OCI-LY3 (cell line): ENCODE measurements around the gene ASIC2.

Source experiments
- H2AFZ ChIP-seq: fragments of 200-600, 300-600 bp; shearing (Covaris generic); 2 replicates; pipeline ENCODE4 v1.6.0; 2014; ENCODE audit warnings: antibody characterized with exemption, low read depth, low read length
- H3K27ac ChIP-seq: fragments of 200-600, 300-600 bp; sonication (generic); 2 replicates; pipeline ENCODE4 v1.5.1; 2014; ENCODE audit warnings: mild to moderate bottlenecking, low read length, moderate library complexity, mixed read lengths
- H3K27me3 ChIP-seq: fragments of 200-600, 300-600 bp; sonication (generic); 2 replicates; pipeline ENCODE4 v1.6.1; 2014; ENCODE audit warnings: low read depth, low read length, mixed read lengths
- H3K36me3 ChIP-seq: fragments of 200-600, 300-600 bp; sonication (generic); replicated peaks from 2 replicates; pipeline ENCODE3; 2014; ENCODE audit warnings: low read depth, low read length, mixed read lengths
- H3K4me1 ChIP-seq: fragments of 300-600, 200-600 bp; sonication (generic); 2 replicates; pipeline ENCODE4 v1.6.1; 2014; ENCODE audit warnings: low read length, mixed read lengths
- H3K4me2 ChIP-seq: fragments of 200-600, 300-600 bp; sonication (generic); 2 replicates; pipeline ENCODE4 v1.6.1; 2014; ENCODE audit warnings: low read length, mixed read lengths
- H3K4me3 ChIP-seq: fragments of 300-600, 200-600 bp; sonication (generic); 2 replicates; pipeline ENCODE4 v1.5.1; 2014; ENCODE audit warnings: antibody characterized with exemption, mild to moderate bottlenecking, low read length, moderate library complexity
- H3K79me2 ChIP-seq: fragments of 300-600, 200-600 bp; shearing (Covaris generic); 2 replicates; pipeline ENCODE4 v1.6.1; 2014; ENCODE audit warnings: mild to moderate bottlenecking, low read length, mixed read lengths
- H3K9ac ChIP-seq: fragments of 300-600, 200-600 bp; shearing (Covaris generic); 2 replicates; pipeline ENCODE4 v1.6.0; 2014; ENCODE audit warnings: mild to moderate bottlenecking, low read length, moderate library complexity
- H3K9me3 ChIP-seq: fragments of 200-600, 300-600 bp; shearing (Covaris generic); 2 replicates; pipeline ENCODE4 v1.6.1; 2014; ENCODE audit warnings: low read length, mixed read lengths; ENCODE audit not compliant: insufficient read depth
- H4K20me1 ChIP-seq: fragments of 200-600, 300-600 bp; sonication (generic); 2 replicates; pipeline ENCODE4 v1.6.1; 2016; ENCODE audit warnings: low read length, mixed read lengths; ENCODE audit not compliant: insufficient read depth
- CTCF ChIP-seq: fragments of 200-600, 300-600 bp; sonication (generic); IDR thresholded peaks from 2 replicates; pipeline ENCODE4 v1.5.1; 2014; ENCODE audit warnings: antibody characterized with exemption, low read length, low read depth
- EZH2phosphoT487 ChIP-seq: fragments of 200-600 bp; shearing (Covaris generic); IDR thresholded peaks from 2 replicates; pipeline ENCODE4 v1.6.1; 2018; ENCODE audit warnings: antibody characterized with exemption, mixed run types, low read depth

The ASIC2 gene

DNA sequence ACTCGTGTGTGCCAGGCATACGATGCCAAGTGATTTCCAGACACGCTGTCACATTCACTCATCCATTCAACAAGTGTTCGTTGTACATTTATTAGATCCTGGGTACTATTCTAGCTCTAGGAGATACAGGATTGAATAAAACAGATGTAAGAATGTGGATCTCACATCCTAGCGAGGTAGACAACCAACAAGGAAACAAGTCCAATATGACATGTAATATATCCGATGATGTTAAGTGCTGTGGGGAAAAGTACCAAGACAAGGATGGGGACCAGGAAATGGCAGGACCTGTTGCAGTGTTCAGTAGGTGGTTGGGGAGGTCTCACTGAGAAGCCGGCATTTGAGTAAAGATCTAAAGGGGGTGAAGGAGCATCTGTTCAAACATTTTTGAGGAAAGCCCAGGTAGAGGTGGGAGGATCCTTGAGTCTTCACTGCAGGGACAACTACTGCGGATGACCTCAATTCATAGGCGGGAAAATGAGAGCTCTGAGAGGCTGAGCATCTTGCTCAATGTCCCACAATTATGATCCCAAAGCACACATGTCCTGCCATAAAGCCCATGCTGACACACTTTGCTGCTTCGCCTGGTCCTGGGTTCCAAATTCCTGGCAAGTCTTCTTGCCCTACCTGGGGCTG is 129.4 kb downstream of the ASIC2 start:
- H3K79me2 ChIP-seq, result no peaks in the 10 kb centered on the region
- H3K27ac ChIP-seq, result no peak overlapping the region
- H3K4me2 ChIP-seq, result no peak overlapping the region
- no peaks in the 10 kb centered on the region for H3K4me1 ChIP-seq
- H4K20me1 ChIP-seq, result no peaks in the 10 kb centered on the region
- no peaks in the 10 kb centered on the region for H3K9me3 ChIP-seq
- peaks cover 46% of the 10 kb centered on the region for H3K27me3 ChIP-seq
- H3K36me3 ChIP-seq, result no peaks in the 10 kb centered on the region
- H2AFZ ChIP-seq, result no peak overlapping the region
- H3K9ac ChIP-seq, result no peak overlapping the region
- TF ChIP-seq CTCF (no peak), EZH2phosphoT487 (no peak)
- no peak overlapping the region for H3K4me3 ChIP-seq

DNA sequence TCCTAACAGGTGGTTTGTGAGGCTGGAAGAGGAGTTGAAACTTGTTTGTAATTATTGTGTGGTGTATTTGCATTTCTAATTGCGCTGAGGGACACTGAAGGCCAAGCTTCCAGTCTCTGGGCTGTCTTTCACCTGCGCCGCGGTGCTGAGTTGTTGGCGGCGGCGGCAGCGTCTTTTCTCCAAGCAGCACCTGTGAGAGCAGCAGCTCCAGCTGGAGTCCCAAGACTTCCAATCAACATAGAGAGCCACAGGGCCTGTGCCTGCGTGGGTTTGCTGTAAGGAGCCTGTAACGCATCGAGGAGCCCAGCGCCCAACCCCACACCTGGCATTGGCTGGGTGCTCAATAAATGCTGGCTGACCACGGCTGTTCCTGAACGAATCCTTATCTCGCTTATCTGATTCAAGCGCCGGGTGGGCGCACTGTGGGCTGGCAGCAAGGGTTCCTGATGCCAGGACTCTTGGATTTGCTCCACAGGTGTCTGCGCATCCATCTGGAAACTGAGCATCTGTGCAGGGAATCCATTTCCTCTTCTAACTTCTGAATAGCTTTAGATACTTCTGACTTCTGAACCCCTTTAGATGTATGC is 138.1 kb downstream of the ASIC2 start:
- Histone ChIP-seq H3K79me2 (no peaks in the 10 kb centered on the region), H3K27me3 (peaks cover 21% of the 10 kb centered on the region; the same call in 1 of the 2 replicates), H3K4me3 (no peak overlapping the region), H2AFZ (no peak overlapping the region), H4K20me1 (no peaks in the 10 kb centered on the region), H3K9ac (no peak overlapping the region), H3K27ac (no peak overlapping the region), H3K4me2 (no peak overlapping the region), H3K36me3 (no peaks in the 10 kb centered on the region), H3K9me3 (no peaks in the 10 kb centered on the region), H3K4me1 (no peaks in the 10 kb centered on the region)
- no peak for TF ChIP-seq CTCF
- no peak for TF ChIP-seq EZH2phosphoT487

GRCh38 chr17:33152783-33153182 is 140.3 kb downstream of the ASIC2 start:
- Histone ChIP-seq H3K9me3 (no peaks in the 10 kb centered on the region), H3K4me1 (no peaks in the 10 kb centered on the region), H3K27ac (no peak overlapping the region), H3K4me3 (no peak overlapping the region), H3K36me3 (no peaks in the 10 kb centered on the region), H3K27me3 (peaks cover 12% of the 10 kb centered on the region; the same call in 1 of the 2 replicates), H3K9ac (no peak overlapping the region), H3K4me2 (no peak overlapping the region), H4K20me1 (no peaks in the 10 kb centered on the region), H3K79me2 (no peaks in the 10 kb centered on the region), H2AFZ (no peak overlapping the region)
- no peak for TF ChIP-seq CTCF
- no peak for TF ChIP-seq EZH2phosphoT487

DNA sequence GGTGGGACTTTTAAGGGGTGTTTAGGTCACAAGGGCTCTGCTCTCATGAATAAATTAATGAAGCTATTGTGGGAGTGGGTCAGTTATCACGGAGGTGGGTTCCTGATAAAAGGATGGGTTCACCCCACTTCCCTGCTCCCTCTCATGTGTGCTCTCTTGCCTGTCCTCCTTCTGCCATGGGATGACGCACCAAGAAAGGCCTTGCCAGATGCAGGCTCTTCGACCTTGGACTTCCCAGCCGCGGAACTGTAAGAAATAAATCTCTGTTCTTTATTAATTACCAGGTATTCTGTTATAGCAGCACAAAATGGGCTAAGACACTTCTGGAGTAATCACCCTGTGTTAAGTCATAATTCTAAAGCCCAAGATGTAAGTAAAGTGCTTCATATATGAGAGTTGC is 141.5 kb downstream of the ASIC2 start:
- TF ChIP-seq CTCF, result no peak
- TF ChIP-seq EZH2phosphoT487, result no peak

More for the DNA sequence above, 141.5 kb downstream of the ASIC2 start:
- no peaks in the 10 kb centered on the region for H3K36me3 ChIP-seq
- H3K4me2 ChIP-seq, result no peak overlapping the region
- H4K20me1 ChIP-seq, result no peaks in the 10 kb centered on the region
- H3K79me2 ChIP-seq, result no peaks in the 10 kb centered on the region
- no peaks in the 10 kb centered on the region for H3K4me1 ChIP-seq
- H3K27ac ChIP-seq, result no peak overlapping the region
- no peaks in the 10 kb centered on the region for H3K9me3 ChIP-seq
- H3K4me3 ChIP-seq, result no peak overlapping the region
- peaks cover 7% of the 10 kb centered on the region; the same call in 1 of the 2 replicates for H3K27me3 ChIP-seq
- H2AFZ ChIP-seq, result no peak overlapping the region
- H3K9ac ChIP-seq, result no peak overlapping the region
